OCI-LY7 (cell line): ENCODE measurements around the gene OR8B3. TPM values are rescaled to one million over a fixed set of nuclear protein-coding genes. Genes with fewer than 3 reads are reported as not detected.

Experiments used
- total RNA-seq, 2 experiments: library from RNA; depleted of rRNA in 1 of 2; stranded (reverse); fragments of >200 nt in 1 of 2; shearing (Covaris generic) in 1 of 2; gene quantifications; 2 replicates each; pipeline ENCODE4 v1.2.3, GENCODE V29; 2014 to 2022

Gene OR8B3
- total RNA-seq, 2 experiments from 2014 or later = not detected

Other genes with a start within 250 kb of the OR8B3 start
- not detected in 2 replicates for gene OR10D3, start 215.7 kb downstream of the OR8B3 start, total RNA-seq (2014; rRNA removed; shearing (Covaris generic))
- not detected in 2 replicates for gene OR10D3, start 215.7 kb downstream of the OR8B3 start, total RNA-seq (2022)
- not detected in 2 replicates for gene OR8G1, start 157.9 kb downstream of the OR8B3 start, total RNA-seq (2014; rRNA removed; shearing (Covaris generic))
- not detected in 2 replicates for gene OR8G1, start 157.9 kb downstream of the OR8B3 start, total RNA-seq (2022)
- gene OR8G5, start 142.6 kb downstream of the OR8B3 start, total RNA-seq (2014; rRNA removed; shearing (Covaris generic)) = not detected in 2 replicates
- gene OR8G5, start 142.6 kb downstream of the OR8B3 start, total RNA-seq (2022) = not detected in 2 replicates
- gene OR8D1, start 85.1 kb downstream of the OR8B3 start, total RNA-seq (2014; rRNA removed; shearing (Covaris generic)) = not detected in 2 replicates
- not detected in 2 replicates for gene OR8D1, start 85.1 kb downstream of the OR8B3 start, total RNA-seq (2022)
- not detected in 2 replicates for gene OR8D2, start 78.8 kb downstream of the OR8B3 start, total RNA-seq (2014; rRNA removed; shearing (Covaris generic))
- not detected in 2 replicates for gene OR8D2, start 78.8 kb downstream of the OR8B3 start, total RNA-seq (2022)
- not detected in 2 replicates for gene OR8B2, start 14.5 kb downstream of the OR8B3 start, total RNA-seq (2014; rRNA removed; shearing (Covaris generic))
- gene OR8B2, start 14.5 kb downstream of the OR8B3 start, total RNA-seq (2022) = not detected in 2 replicates
- not detected in 2 replicates for gene OR8B4, start 25.8 kb upstream of the OR8B3 start, total RNA-seq (2014; rRNA removed; shearing (Covaris generic))
- not detected in 2 replicates for gene OR8B4, start 25.8 kb upstream of the OR8B3 start, total RNA-seq (2022)
- not detected in 2 replicates for gene OR8B8, start 46.7 kb upstream of the OR8B3 start, total RNA-seq (2014; rRNA removed; shearing (Covaris generic))
- not detected in 2 replicates for gene OR8B8, start 46.7 kb upstream of the OR8B3 start, total RNA-seq (2022)
- gene OR8B12, start 144.6 kb upstream of the OR8B3 start, total RNA-seq (2014; rRNA removed; shearing (Covaris generic)) = not detected in 2 replicates
- gene OR8B12, start 144.6 kb upstream of the OR8B3 start, total RNA-seq (2022) = not detected in 2 replicates
- not detected in 2 replicates for gene OR8A1, start 171.0 kb upstream of the OR8B3 start, total RNA-seq (2014; rRNA removed; shearing (Covaris generic))
- gene OR8A1, start 171.0 kb upstream of the OR8B3 start, total RNA-seq (2022) = not detected in 2 replicates
- not detected in 2 replicates for gene PANX3, start 212.4 kb upstream of the OR8B3 start, total RNA-seq (2014; rRNA removed; shearing (Covaris generic))
- gene PANX3, start 212.4 kb upstream of the OR8B3 start, total RNA-seq (2022) = not detected in 2 replicates
- gene TBRG1, start 223.8 kb upstream of the OR8B3 start, total RNA-seq (2014; rRNA removed; shearing (Covaris generic)) = 23.3 and 30.0 TPM in 2 replicates
- gene TBRG1, start 223.8 kb upstream of the OR8B3 start, total RNA-seq (2022) = 34.0 and 39.1 TPM in 2 replicates